ENCODE data around the gene MZF1.
A peak's percentile ranks its signal among the peaks of the same experiment; 100 is the strongest.

The MZF1 gene

DNA sequence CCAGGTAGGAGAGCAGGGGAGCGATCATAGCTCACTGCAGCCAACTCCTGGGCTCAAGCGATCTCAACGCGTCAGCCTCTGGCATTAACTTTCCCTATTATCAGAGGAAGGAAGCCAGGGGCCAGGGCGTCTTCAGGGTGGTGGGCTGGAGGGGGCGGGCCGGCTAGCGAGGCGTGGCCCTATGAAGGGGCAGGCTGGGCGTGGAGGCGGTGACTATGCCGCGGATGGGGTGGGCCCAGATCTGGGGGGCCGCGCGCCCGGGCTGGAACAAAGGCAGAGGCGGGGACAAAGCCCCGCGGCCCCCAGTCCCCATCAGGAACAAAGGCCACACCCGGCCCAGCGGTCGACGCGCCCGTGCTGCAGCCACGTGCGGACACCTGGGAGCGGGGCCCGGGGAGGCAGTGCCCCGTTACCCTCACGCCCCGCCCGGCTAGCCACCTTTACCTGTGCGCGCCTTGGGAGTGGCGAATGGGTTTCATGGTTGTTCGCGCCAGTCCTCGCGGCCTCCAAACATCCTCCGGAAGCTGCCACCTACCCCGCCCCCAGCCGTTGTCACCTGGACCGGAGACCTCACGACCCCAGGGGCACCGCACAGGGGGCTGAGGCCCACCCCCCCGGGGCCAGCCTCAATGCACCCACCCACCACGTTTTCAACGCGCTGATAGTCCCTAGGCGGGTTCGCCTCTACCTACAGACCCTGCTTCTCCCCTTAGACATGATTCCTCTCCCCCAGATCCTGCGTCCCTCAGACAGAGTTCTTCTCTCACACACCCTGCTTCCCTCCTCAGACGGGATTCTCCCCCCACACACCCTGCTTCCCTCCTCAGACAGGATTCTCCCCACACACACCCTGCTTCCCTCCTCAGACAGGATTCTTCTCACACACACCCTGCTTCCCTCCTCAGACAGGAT, 34.6 kb downstream of the MZF1 start:
- peak; percentile 34 for DNase-seq

DNA sequence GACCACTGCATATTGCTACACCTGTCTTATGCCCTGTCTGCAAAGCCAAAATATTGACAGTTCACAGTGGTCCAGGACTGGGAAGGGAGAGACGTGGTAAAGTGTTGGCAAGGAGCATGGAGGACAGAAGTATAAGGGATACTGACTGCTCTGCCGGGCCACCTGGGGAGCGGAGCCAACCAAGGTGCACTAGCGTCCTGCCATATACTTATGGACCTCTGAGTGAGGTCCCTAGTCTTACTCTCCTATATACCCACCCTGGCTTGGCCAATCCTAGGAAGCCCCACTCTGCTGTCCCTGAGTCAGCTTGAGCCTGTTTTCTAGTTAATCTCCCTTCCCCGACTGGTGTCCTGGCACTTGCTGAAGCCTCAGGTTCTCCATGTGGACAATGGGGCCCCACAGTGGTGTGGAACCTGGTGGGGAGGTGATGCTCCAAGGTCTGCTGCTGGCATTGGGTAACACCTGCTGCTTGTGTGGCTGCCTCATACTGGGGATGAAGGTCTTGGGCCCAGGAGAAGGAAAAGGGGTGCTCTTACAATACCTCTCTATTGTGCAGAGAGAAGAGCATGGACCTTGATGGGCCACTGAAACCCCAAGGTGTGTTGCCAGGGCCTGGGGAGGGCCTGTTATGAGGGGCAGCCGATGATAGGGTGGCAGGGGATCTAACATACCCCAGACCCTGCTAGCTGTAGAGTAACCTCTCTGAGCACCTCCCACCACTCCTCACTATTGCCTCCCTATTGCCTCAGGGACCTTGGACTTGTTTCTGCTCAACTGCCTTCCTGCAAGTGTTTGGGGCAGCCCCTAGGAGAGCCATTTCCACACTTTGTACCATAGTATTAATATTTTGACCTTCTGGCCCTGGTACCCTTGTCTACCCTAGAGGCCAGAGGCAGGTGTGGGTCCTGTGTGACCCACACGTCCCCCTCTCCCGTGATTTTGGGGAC, 36.0 kb downstream of the MZF1 start:
- DNase-seq, result no peak

DNA sequence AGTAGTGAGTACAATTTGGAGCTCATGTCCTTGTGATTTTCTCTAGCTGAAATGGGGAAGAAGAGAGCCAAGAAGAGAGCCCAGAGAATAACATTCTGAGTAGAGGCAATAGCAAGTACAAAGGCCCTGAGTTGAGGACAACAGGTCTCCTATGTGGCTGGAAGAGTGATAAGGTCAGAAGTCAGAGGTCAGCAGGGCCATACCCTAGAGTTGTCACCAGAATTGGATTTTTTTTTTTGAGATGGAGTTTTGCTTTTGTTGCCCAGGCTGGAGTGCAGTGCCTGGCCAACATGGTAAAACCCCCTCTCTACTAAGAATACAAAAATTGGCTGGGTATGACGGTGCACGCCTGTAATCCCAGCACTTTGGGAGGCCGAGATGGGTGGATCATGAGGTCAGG, 37.3 kb downstream of the MZF1 start:
- DNase-seq, result no peak

DNA sequence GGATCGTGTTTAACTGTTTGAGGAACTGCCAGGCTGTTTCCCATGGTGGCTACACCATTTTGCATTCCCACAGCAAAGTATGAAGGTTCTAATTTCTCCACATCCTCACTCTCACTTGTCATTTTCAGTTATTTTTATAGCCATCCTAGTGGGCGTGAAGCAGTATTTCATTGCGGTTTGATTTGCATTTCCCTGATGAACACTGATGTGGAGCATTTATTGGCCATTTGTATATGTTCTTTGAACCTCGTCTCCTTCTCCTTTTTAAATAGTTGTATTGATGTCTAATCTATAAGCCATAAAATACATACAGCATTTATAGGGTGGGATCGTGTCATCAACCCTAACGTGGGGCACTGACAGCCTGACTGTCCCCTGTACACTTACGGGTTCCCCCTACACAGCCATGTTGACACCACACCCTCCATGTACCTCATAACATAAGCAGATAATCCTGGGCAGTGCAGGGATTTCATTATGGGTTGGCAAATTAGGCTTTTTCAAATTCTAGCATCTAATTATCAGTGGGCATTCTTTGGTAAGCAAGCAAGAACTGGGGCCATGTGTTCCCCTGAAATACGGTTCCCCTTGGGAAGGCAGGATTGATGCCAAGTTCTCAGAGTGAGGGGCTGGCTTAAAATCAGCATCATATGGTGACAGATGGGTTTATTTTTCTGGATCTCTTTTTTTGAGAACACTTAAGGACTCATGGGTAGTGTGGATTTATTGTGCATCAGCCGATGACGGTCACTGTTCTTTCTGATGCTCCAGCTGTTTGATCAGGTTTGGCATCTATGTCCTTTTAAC, 41.9 kb downstream of the MZF1 start:
- no peak for DNase-seq

DNA sequence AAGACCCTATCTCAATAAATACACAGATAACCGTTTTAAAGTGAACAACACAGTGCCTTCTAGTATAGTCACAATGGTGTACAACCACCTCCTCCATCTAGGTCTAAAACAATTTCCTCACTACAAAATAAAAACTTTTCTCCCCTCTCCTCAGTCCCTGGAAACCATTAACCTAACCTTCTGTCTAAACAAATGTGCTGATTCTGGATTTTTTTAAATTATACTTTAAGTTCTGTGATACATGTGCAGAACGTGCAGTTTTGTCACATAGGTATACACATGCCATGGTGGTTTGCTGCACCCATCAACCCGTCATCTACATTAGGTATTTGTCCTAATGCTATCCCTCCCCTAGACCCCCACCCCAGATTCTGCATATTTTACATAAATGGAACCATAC, 43.7 kb downstream of the MZF1 start:
- DNase-seq, result no peak

DNA sequence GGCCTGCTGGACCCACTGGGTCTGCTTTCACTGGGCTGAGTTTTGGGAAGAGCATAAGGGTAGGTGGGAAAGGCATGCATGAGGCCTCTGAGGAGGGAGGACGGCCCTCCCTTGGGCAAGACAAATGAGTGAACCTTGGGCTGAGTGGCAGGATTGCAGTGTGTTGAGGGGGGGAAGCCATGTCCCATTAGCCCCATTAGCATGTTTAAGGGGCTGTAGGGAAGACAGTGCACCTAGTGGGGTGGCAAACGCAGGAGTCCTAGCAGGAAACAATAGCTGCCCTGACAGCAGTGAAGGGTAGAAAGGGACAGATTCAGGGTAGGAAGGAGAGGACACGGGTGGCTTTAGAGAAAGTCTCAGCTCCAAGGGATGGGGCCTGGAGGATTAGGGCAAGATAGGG, 50.4 kb downstream of the MZF1 start:
- no peak for DNase-seq

DNA sequence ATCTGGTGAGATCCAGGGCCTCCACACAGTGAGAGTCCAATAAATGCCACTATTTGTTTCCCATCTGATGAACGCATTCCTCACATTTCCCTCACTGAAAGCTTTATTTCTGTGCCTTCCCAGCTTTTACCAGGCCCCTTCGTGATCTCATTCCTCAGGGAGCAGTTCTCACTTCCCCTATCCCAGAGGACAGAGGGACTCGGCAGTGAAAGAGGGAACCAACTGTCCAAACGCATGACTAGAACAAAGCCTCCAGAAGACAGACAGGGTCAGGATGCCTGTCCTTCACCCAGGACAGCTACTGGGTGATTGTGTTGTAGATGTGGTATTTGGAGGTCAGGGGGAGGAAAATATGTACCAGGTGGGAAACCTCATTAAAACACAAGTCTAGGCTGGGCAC, 51.5 kb downstream of the MZF1 start:
- DNase-seq, result no peak

DNA sequence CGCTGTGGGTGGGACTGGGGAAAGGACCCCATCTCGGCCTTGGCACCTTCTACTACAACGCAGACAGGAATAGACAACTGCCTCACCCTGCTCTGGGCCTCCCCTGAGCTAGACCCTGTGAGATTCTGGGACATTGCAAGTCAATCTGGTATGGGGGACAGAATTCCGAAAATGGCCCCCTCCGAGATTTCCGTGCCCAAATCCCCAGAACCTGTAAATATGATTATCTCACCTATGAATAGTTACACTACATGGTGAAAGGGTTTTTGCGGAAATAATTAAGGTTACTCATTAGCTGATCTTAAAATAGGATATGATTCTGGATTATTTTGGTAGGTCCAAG, 52.9 kb downstream of the MZF1 start:
- DNase-seq, result no peak

DNA sequence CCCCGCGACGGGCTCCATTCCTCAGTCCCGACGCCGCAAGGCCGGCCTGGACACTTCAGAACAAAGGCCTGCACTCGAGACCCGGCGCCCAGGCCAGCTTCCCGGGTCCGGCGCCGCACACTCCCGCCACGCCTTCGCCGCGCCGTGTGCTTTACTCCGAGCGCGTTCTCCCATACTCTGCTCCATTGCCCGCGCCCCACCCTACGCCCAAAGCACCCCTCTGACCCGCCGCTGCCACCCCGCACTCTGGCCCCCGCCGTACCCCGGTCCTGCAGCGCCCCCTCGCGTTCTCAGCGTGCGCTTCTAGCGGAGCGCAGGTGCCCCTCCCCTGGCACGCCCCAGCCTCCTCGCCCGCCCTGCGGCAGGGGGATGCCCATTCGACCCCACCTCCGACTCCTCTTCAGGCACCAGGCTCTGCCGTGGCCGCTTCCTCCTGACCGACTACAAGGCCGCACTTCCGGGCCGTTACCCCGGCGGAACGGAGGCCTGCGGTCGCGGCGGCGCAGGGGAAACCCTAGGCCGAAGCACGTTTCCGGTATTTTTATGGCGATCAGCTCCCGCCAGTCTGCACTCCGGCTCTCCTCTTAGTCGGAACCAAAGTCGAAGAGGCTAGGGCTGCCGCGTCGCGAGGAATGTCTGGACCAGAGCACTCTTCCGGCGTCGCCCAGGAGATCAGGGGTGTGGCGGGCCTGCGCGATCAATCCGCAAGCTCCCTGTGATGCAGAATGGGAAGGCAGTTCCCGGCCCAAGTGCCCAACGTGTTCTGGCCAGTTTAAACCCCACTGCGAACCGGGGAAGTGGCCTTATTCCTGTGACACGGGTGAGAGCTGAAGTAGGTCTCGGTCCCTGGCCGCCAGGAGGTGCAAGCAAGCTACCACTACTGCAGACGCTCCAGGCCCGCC, 53.5 kb downstream of the MZF1 start, which contains the start of gene ZBTB45:
ZBTB45 (minus strand) TSS at position 456 of the 902 bp plus-strand sequence. CDS start 2,137 bp downstream, outside the sequence.
- peak; percentile 81 for DNase-seq

DNA sequence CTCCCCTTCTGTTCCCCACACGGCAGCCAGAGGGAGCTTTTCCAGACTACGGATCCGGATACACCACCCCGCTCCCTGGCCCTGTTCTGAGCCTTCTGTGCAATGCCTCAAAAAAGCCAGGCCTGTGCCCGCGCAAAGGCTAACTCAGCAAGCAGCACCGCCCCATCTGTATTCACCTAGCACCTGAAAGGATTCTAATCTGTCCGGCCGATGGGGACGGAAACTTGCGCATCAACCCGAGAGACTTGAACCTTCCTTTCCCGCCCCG, 54.1 kb downstream of the MZF1 start:
- DNase-seq, result no peak

DNA sequence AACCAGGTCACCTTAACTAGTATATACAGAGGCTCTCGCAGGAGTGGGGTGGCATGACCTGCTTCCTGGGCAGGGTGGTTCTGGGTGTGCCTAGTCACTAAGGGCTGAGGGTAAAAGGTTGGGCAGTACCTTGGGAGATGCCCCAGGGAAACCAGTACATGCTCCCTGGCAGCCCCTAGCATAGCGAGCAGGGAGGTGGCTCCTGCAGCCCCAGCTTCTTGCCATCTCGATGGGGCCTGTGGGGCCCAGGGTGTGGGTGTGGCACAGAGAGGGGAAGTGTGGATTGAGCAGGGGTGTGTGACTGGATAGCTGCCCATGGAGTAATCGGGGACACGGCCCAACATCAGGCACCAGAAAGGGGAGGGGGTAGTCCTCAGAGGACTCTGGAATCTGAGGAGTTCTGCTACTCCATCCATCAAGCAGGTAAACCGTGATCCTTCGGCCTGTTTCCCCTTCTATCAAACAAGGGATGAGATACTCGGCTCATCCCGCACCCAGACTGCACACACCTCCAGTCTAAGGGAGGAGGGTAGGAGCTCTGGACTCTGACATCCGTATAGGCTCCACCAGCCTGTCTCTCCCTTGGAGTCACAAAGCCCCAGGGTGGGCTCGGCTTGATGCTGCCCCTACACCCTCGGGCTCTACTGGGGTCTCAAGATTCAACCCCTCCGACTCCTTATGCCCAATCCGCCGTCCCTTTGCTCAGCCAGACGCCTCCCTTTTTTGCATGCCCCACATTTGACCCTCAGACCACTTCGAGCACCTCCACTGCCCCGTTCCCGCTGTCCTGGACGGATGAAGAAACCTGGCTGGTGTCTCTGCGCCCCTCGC, 54.7 kb downstream of the MZF1 start:
- DNase-seq, result no peak

DNA sequence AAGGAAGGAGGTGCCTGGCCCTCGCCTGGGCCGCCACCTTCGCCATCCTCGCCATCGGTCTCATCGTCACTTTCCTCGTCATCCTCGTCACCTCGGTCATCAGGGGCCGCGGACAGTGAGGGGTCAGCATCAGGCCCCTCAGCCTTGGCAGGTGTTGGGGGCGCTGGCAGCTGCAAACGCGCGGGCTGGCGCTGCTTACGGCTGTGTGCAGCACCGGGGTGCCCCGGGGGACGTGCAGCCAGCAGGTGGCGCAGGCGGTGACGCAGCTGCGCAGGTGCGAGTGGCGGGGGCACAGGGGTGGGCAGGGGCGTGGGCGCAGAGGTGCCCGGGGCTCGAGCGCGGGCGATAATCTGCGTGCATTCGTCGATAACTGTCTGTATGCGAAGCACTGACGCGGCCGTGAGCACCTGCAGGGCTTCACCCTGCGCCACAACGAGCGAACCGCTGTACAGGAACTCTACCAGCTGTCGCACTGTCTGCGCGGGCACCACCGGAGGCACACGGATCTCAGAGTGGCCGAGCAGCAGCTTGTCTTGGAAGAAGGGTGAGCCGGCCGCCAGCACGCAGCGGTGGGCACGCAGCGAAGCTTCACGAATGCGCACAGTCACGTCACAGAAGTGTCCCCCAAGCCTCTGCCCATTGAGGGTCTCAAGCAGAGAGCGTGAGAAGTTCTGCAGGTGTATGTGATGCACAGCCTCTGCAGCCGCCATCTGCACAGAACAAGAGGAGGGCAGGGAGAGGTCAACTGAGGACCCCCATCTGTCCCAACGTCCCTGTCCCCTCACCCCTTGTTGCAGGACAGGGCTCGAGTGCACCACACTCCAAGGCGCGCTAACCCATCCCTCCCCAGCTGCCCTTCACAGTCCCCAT, 55.9 kb downstream of the MZF1 start:
- no peak for DNase-seq

DNA sequence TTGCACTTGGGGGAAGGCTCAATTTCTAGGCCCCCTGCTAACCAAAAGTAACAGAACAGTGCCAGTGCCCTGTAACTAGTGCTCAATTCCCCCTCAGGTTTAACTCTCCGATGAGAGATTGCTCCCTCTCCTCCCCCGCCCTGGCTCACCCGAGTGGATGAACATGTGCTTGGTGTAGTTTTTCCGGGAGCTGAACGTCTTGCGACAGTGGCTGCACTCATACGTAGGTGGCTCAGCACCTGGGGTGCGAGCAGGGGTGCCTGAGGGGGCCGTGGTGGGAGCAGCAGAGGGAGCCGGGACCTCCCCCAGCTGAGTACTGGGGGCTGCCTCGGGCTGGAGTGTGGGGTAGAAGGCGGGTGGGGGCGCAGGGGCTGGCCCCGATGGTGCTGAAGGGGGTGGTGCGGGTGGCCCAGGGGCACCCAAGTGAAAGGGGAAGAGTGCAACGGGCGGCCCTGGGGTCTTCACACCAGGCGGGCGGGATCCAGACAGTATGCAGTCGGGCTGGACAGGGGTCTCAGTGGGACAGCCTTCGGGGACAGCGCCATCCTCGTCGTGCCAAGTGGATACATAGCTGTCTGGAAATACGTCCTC, 56.8 kb downstream of the MZF1 start:
- no peak for DNase-seq

DNA sequence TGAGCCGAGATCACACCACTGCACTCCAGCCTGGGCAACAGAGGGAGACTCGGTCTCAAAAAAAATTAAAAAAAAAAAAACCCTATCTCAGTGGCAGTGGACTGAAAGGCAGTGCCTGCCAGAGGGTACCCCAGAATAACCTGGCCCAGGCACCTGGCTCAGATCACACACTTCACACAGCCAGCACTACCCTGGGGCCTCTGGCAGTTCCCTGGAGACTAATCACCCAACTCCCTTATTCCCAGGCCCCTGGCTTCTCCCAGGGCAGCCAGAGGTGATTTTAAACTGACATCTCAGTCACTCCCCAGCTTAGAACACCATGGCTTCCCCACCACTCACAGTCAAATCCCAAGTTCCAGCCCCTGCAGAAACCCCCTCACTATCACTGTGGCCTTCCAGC, 57.9 kb downstream of the MZF1 start:
- no peak for DNase-seq

DNA sequence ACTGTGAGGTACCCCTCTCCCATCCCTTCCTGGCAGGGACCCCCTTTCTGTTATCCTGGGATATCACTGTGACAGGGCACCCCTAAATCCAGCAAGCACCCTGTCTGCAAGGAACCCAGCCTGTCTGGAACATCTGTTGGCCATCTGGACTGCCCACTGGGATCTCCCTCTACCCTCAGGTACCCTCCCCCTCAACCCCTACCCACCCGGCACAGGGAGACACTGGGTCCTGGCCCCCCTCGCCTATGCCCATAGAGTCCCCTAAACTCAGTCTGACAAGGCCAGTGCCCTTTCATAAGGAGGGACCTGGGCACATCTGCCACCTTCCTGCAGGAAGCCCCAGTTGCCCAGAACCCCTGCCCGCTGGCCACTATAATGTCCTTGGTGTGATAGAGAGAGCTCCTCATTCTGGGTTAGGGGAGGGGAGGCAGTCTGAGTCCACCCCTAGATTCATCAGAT, 58.5 kb downstream of the MZF1 start:
- no peak for DNase-seq

DNA sequence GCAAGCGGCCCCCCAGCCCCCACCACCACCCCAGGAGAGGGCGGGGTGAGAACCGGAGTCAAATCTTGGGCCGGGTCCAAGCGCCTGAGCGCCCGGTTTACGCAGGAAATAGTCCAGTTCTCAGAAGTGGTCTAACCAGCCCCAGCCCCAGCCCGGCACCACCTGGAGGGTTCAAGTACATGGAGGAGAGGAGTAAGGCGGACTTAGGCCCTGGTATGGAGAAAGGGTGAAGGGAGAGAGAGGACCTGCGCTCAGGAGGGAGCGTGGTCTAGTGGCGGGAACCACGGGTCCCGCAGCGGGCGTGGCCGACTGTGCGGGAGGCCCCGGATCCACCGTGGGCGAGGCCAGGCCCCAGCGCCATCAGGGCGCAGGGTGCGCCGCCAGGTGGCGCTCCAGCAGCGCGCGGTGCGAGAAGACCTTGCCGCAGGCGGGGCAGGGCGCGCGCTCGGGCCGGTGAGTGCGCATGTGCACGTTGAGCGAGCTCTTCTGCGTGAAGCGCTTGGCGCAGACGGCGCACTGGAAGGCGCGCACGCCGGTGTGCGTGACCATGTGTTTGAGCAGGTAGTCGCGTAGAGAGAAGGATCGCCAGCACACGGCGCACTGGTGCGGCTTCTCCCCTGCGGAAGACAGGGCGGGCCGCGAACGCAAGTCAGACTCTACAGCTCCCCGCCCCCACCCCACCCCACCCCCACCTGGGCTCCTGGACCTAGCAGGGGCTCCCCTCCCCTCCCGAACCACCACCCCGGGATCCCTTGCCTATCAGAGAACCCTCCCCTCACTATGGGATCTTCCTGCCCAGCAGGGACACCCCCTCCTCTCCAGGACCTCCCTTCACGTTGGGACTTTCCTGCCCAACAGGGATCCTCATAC, 59.2 kb downstream of the MZF1 start:
- DNase-seq, result peak; percentile 90

DNA sequence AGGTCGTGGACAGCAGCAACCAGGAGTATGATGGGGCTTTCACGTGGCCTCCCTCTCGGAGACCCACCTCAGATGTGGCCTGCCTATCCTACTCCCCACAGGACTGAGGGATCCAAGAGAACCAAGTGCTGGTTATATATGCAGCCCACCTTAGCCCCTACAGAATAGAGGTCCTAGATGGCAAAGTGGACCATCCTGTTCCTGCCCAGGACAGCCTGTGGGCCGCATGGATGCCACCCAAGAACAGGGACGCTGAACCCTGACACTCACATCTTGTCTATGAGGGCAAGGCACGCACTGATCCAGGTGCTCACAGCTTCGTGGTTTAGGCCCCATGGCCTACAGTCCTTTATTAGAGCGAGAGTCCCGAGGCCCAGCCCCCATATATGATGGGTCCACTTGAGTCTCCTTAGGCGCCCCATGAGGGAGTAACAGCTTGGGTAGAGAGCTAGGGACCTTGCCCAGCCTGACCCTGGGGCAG, 59.9 kb downstream of the MZF1 start:
- DNase-seq, result no peak
